Hematopoietic multipotent progenitor cell treated with erythropoietin and hydrocortisone succinate and interleukin-3 and kit ligand, for 6 days (in vitro differentiated cells): ENCODE measurements around the gene C1QTNF5.

Experiments
- DNase-seq: peaks from one replicate; pipeline ENCODE4 v3.0.0-alpha.2; 2015

C1QTNF5 gene

GRCh38 chr11:119316729-119317591 lies 23.7 kb downstream of the C1QTNF5 start, which contains the start of gene MCAM:
Gene MCAM, minus strand, starts transcription at chr11:119317130. Its CDS starts 29 bp downstream, at chr11:119317101.
- no peak for DNase-seq

GRCh38 chr11:119316016-119316728 lies 24.5 kb downstream of the C1QTNF5 start:
- DNase-seq: no peak

- DNase-seq: no peak
Observed at GRCh38 chr11:119315131-119316015, 25.3 kb downstream of the C1QTNF5 start.

- DNase-seq: no peak
Observed at GRCh38 chr11:119314726-119315125, 26.0 kb downstream of the C1QTNF5 start.

GRCh38 chr11:119310682-119311052 lies 30.0 kb downstream of the C1QTNF5 start:
- no peak for DNase-seq

GRCh38 chr11:119309953-119310681 lies 30.6 kb downstream of the C1QTNF5 start:
- no peak for DNase-seq

- DNase-seq: no peak
Observed at GRCh38 chr11:119309411-119309810, 31.3 kb downstream of the C1QTNF5 start.

GRCh38 chr11:119307974-119308373 lies 32.7 kb downstream of the C1QTNF5 start:
- DNase-seq: no peak

- no peak for DNase-seq
Observed at GRCh38 chr11:119307219-119307618, 33.5 kb downstream of the C1QTNF5 start.

- no peak for DNase-seq
Observed at GRCh38 chr11:119306373-119306890, 34.3 kb downstream of the C1QTNF5 start.

- no peak for DNase-seq
Observed at GRCh38 chr11:119305556-119306372, 34.9 kb downstream of the C1QTNF5 start.

GRCh38 chr11:119303227-119303718 lies 37.4 kb downstream of the C1QTNF5 start:
- no peak for DNase-seq

- DNase-seq: no peak
Observed at GRCh38 chr11:119300198-119300964, 40.3 kb downstream of the C1QTNF5 start.

GRCh38 chr11:119299416-119299815 lies 41.3 kb downstream of the C1QTNF5 start:
- DNase-seq: no peak

- no peak for DNase-seq
Observed at GRCh38 chr11:119298726-119299125, 42.0 kb downstream of the C1QTNF5 start.

GRCh38 chr11:119297938-119298337 lies 42.7 kb downstream of the C1QTNF5 start:
- DNase-seq: no peak

GRCh38 chr11:119295178-119295577 lies 45.5 kb downstream of the C1QTNF5 start:
- DNase-seq: peak; percentile 19

- no peak for DNase-seq
Observed at GRCh38 chr11:119293461-119293860, 47.2 kb downstream of the C1QTNF5 start.

GRCh38 chr11:119290894-119291497 lies 49.7 kb downstream of the C1QTNF5 start:
- DNase-seq: no peak
